Measurements from ENCODE around the gene UACA. TPM values are rescaled to one million over a fixed set of nuclear protein-coding genes. Genes with fewer than 3 reads are reported as not detected.

UACA gene
- total RNA-seq, 1 donor from 2014 or later = 46.2 TPM

DNA sequence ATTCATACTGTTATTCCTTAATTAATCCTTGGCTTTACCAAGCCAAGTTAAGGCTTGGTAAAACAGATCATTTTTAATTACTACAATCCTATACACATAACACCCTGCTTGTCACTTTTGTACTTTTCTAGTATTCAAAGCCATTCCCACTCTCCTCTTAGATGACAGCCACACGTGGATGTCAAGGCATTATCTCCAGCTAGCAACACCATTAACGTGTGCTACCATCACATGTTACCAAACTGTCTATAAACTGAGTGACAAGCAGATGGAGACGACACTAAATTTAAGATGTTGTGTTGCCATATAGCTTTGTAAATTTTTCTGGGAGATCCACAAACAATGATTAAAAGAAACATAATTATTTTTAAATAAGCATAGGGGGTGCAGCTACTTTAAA is 103.7 kb downstream of the UACA start:
- no peak for TF ChIP-seq CTCF (IDR thresholded peaks at IDR 0.05; ENCODE audit: unreplicated experiment)
- no peak for DNase-seq (ENCODE audit: low spot score, unreplicated experiment)
- peaks cover 2% of the 10 kb centered on the region for H3K4me1 Mint-ChIP-seq (ENCODE audit: low read depth)

DNA sequence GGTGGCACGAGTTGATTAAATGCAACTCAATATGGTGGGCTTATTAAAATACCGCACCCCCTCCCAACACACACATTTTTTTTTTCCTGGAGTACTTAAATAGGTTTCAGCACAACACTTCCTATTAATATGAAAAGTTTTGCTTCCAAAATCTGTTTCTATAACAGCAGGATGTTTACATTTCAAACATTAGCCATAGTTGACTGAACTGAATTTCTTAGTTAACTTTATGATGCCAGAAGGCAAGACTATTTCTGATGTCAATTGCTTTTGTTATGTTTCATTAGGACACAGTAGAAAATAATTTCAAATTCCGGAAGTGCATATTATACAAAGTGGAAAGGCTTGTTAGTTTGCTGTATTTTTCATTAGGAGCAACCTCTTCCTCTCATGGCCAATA is 104.7 kb downstream of the UACA start:
- Mint-ChIP-seq H3K36me3 (ENCODE audit: insufficient read depth) (peaks cover 10% of the 10 kb centered on the region), H3K9me3 (ENCODE audit: low read depth) (no peaks in the 10 kb centered on the region), H3K27me3 (no peaks in the 10 kb centered on the region), H3K4me3 (ENCODE audit: low read depth) (no peak overlapping the region), H3K4me1 (ENCODE audit: low read depth) (peaks cover 8% of the 10 kb centered on the region), H3K27ac (no peak overlapping the region)
- no peak for TF ChIP-seq CTCF (IDR thresholded peaks at IDR 0.05; ENCODE audit: unreplicated experiment)
- DNase-seq (ENCODE audit: low spot score, unreplicated experiment) = no peak

More for the DNA sequence above, 103.7 kb downstream of the UACA start:
- no peaks in the 10 kb centered on the region for H3K27me3 Mint-ChIP-seq
- no peak overlapping the region for H3K4me3 Mint-ChIP-seq (ENCODE audit: low read depth)
- H3K9me3 Mint-ChIP-seq (ENCODE audit: low read depth) = no peaks in the 10 kb centered on the region
- H3K27ac Mint-ChIP-seq = no peak overlapping the region
- H3K36me3 Mint-ChIP-seq (ENCODE audit: insufficient read depth) = peaks cover 10% of the 10 kb centered on the region

- Mint-ChIP-seq H3K4me3 (ENCODE audit: low read depth) (no peak overlapping the region), H3K36me3 (ENCODE audit: insufficient read depth) (peaks cover 4% of the 10 kb centered on the region), H3K4me1 (ENCODE audit: low read depth) (peaks cover 22% of the 10 kb centered on the region), H3K27me3 (no peaks in the 10 kb centered on the region), H3K9me3 (ENCODE audit: low read depth) (peaks cover 4% of the 10 kb centered on the region), H3K27ac (no peak overlapping the region)
- DNase-seq (ENCODE audit: low spot score, unreplicated experiment) = no peak
- no peak for TF ChIP-seq CTCF (IDR thresholded peaks at IDR 0.05; ENCODE audit: unreplicated experiment)
These were observed 109.9 kb downstream of the UACA start for GRCh38 chr15:70653426-70653825.

DNA sequence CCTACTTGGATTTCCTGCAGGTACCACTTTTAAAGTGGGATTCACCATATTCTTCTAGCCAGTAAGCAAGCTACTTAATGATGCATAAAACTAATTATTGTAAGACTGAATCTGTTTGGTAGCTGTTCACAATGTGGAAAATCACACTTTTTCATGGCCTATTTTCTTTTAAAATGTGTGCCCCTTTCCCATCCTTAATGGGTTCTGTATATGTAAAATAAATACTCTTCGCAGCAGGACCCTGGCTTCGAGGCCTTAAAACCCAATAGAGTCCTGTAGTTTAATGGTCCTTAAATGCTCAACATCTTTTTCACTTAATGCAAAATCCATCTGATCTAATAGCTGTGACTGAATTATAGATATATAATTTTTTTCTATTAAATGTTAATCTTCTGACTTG is 111.0 kb downstream of the UACA start:
- DNase-seq (ENCODE audit: low spot score, unreplicated experiment) = no peak
- Mint-ChIP-seq H3K36me3 (ENCODE audit: insufficient read depth) (peaks cover 4% of the 10 kb centered on the region), H3K27ac (no peak overlapping the region), H3K4me3 (ENCODE audit: low read depth) (no peak overlapping the region), H3K27me3 (no peaks in the 10 kb centered on the region), H3K9me3 (ENCODE audit: low read depth) (peaks cover 4% of the 10 kb centered on the region), H3K4me1 (ENCODE audit: low read depth) (peaks cover 22% of the 10 kb centered on the region)
- TF ChIP-seq CTCF (IDR thresholded peaks at IDR 0.05; ENCODE audit: unreplicated experiment) = no peak

- no peak for TF ChIP-seq CTCF (IDR thresholded peaks at IDR 0.05; ENCODE audit: unreplicated experiment)
- Mint-ChIP-seq H3K27me3 (no peaks in the 10 kb centered on the region), H3K27ac (peak overlapping the region; percentile 52), H3K4me3 (ENCODE audit: low read depth) (no peak overlapping the region), H3K36me3 (ENCODE audit: insufficient read depth) (peaks cover 3% of the 10 kb centered on the region), H3K9me3 (ENCODE audit: low read depth) (peaks cover 4% of the 10 kb centered on the region), H3K4me1 (ENCODE audit: low read depth) (peaks cover 22% of the 10 kb centered on the region)
- DNase-seq (ENCODE audit: low spot score, unreplicated experiment) = no peak
These were observed 112.0 kb downstream of the UACA start for GRCh38 chr15:70651303-70651845.

All from progenitor cell of endocrine pancreas (in vitro differentiated cells).